Effector memory CD4-positive, alpha-beta T cell (primary cell): ENCODE data around the gene MID2.

Source experiments
- DNase-seq, 3 donors: peaks; one replicate each; pipeline ENCODE4 v3.0.0-alpha.2; 2020
- H3K27ac ChIP-seq: 2 replicates; pipeline ENCODE4 v1.7.0; 2013; ENCODE audit warnings: mild to moderate bottlenecking, low read length, moderate library complexity; ENCODE audit not compliant: insufficient read depth, poor library complexity, severe bottlenecking
- H3K27me3 ChIP-seq: replicated peaks from 2 replicates; pipeline ENCODE4 v1.7.0; 2013; ENCODE audit warnings: mild to moderate bottlenecking, low read length; ENCODE audit not compliant: insufficient read depth, control insufficient read depth, poor library complexity, severe bottlenecking
- H3K36me3 ChIP-seq: 2 replicates; pipeline ENCODE4 v1.7.0; 2013; ENCODE audit warnings: mild to moderate bottlenecking, low read length, moderate library complexity; ENCODE audit not compliant: control insufficient read depth, insufficient read depth
- H3K4me1 ChIP-seq: 2 replicates; pipeline ENCODE4 v1.7.0; 2013; ENCODE audit warnings: low read length, mild to moderate bottlenecking; ENCODE audit not compliant: control insufficient read depth, insufficient read depth, poor library complexity, severe bottlenecking
- H3K4me3 ChIP-seq: 2 replicates; pipeline ENCODE4 v1.7.0; 2013; ENCODE audit warnings: low read length, low read depth, mild to moderate bottlenecking; ENCODE audit not compliant: insufficient read depth, poor library complexity, severe bottlenecking
- H3K9me3 ChIP-seq: 2 replicates; pipeline ENCODE4 v1.7.0; 2013; ENCODE audit warnings: mild to moderate bottlenecking, low read length, moderate library complexity; ENCODE audit not compliant: control insufficient read depth

The MID2 gene

GRCh38 chrX:107857837-107858236 is 32.2 kb downstream of the MID2 start:
- no peaks in the 10 kb centered on the region for H3K36me3 ChIP-seq
- H3K27me3 ChIP-seq = no peaks in the 10 kb centered on the region
- no peaks in the 10 kb centered on the region for H3K9me3 ChIP-seq
- no peak for DNase-seq
- H3K4me3 ChIP-seq = no peak overlapping the region
- no peak overlapping the region for H3K27ac ChIP-seq
- H3K4me1 ChIP-seq = no peaks in the 10 kb centered on the region

- no peak for DNase-seq
- H3K36me3 ChIP-seq = no peaks in the 10 kb centered on the region
- no peak overlapping the region for H3K4me3 ChIP-seq
- H3K27ac ChIP-seq = no peak overlapping the region
- no peaks in the 10 kb centered on the region for H3K4me1 ChIP-seq
- H3K27me3 ChIP-seq = no peaks in the 10 kb centered on the region
- no peaks in the 10 kb centered on the region for H3K9me3 ChIP-seq
Observed at GRCh38 chrX:107861056-107861455, 35.4 kb downstream of the MID2 start.

- no peaks in the 10 kb centered on the region for H3K4me1 ChIP-seq
- no peaks in the 10 kb centered on the region for H3K9me3 ChIP-seq
- H3K27me3 ChIP-seq = no peaks in the 10 kb centered on the region
- no peaks in the 10 kb centered on the region for H3K36me3 ChIP-seq
- H3K4me3 ChIP-seq = no peak overlapping the region
- H3K27ac ChIP-seq = no peak overlapping the region
- DNase-seq = no peak
Observed at GRCh38 chrX:107871136-107871535, 45.5 kb downstream of the MID2 start.

GRCh38 chrX:107878106-107878505 is 52.4 kb downstream of the MID2 start:
- no peaks in the 10 kb centered on the region for H3K36me3 ChIP-seq
- no peaks in the 10 kb centered on the region for H3K27me3 ChIP-seq
- no peak overlapping the region for H3K27ac ChIP-seq
- no peak for DNase-seq
- H3K4me3 ChIP-seq = no peak overlapping the region
- no peaks in the 10 kb centered on the region for H3K4me1 ChIP-seq
- H3K9me3 ChIP-seq = no peaks in the 10 kb centered on the region

- no peak overlapping the region for H3K27ac ChIP-seq
- no peak for DNase-seq
Observed at GRCh38 chrX:107880054-107880610, 54.5 kb downstream of the MID2 start.

GRCh38 chrX:107894038-107894437 is 68.4 kb downstream of the MID2 start:
- no peaks in the 10 kb centered on the region for H3K36me3 ChIP-seq
- H3K4me1 ChIP-seq = no peaks in the 10 kb centered on the region
- H3K9me3 ChIP-seq = no peaks in the 10 kb centered on the region
- no peaks in the 10 kb centered on the region for H3K27me3 ChIP-seq
- no peak overlapping the region for H3K4me3 ChIP-seq
- no peak overlapping the region for H3K27ac ChIP-seq
- peak in 1 of 3 donors; percentile 8 for DNase-seq

More at GRCh38 chrX:107880054-107880610, 54.5 kb downstream of the MID2 start:
- no peaks in the 10 kb centered on the region for H3K27me3 ChIP-seq
- no peak overlapping the region for H3K4me3 ChIP-seq
- no peaks in the 10 kb centered on the region for H3K9me3 ChIP-seq
- no peaks in the 10 kb centered on the region for H3K36me3 ChIP-seq
- no peaks in the 10 kb centered on the region for H3K4me1 ChIP-seq

GRCh38 chrX:107902721-107903120 is 77.1 kb downstream of the MID2 start:
- DNase-seq = no peak
- Histone ChIP-seq H3K4me1 (no peaks in the 10 kb centered on the region), H3K27me3 (no peaks in the 10 kb centered on the region), H3K36me3 (peaks cover 2% of the 10 kb centered on the region), H3K27ac (no peak overlapping the region), H3K9me3 (no peaks in the 10 kb centered on the region), H3K4me3 (no peak overlapping the region)

GRCh38 chrX:107905366-107905765 is 79.7 kb downstream of the MID2 start:
- H3K9me3 ChIP-seq = no peaks in the 10 kb centered on the region
- H3K36me3 ChIP-seq = peaks cover 2% of the 10 kb centered on the region
- no peaks in the 10 kb centered on the region for H3K27me3 ChIP-seq
- H3K27ac ChIP-seq = no peak overlapping the region
- H3K4me3 ChIP-seq = no peak overlapping the region
- H3K4me1 ChIP-seq = no peaks in the 10 kb centered on the region
- no peak for DNase-seq

- no peak overlapping the region for H3K4me3 ChIP-seq
- H3K27me3 ChIP-seq = no peaks in the 10 kb centered on the region
- no peak overlapping the region for H3K27ac ChIP-seq
- no peak for DNase-seq
- H3K9me3 ChIP-seq = no peaks in the 10 kb centered on the region
- peaks cover 9% of the 10 kb centered on the region for H3K36me3 ChIP-seq
- no peaks in the 10 kb centered on the region for H3K4me1 ChIP-seq
Observed at GRCh38 chrX:107924136-107924746, 98.6 kb downstream of the MID2 start.

- Histone ChIP-seq H3K4me3 (no peak overlapping the region), H3K36me3 (no peaks in the 10 kb centered on the region), H3K9me3 (no peaks in the 10 kb centered on the region), H3K4me1 (no peaks in the 10 kb centered on the region), H3K27me3 (no peaks in the 10 kb centered on the region), H3K27ac (no peak overlapping the region)
- no peak for DNase-seq
Observed at GRCh38 chrX:107934262-107934661, 108.6 kb downstream of the MID2 start.
